DMS 273 (cell line): ENCODE data around the gene SLITRK6.
"Not testable (repeated sequence)": the region's sequence is repeated elsewhere in the genome, so short reads cannot be mapped to it uniquely, and the experiment has no call there.

Experiments used
- DNase-seq: peaks from one replicate; lab custom pipeline; 2025; ENCODE audit not compliant: unreplicated experiment; lab: John Stamatoyannopoulos, UW

Gene SLITRK6, protein sequence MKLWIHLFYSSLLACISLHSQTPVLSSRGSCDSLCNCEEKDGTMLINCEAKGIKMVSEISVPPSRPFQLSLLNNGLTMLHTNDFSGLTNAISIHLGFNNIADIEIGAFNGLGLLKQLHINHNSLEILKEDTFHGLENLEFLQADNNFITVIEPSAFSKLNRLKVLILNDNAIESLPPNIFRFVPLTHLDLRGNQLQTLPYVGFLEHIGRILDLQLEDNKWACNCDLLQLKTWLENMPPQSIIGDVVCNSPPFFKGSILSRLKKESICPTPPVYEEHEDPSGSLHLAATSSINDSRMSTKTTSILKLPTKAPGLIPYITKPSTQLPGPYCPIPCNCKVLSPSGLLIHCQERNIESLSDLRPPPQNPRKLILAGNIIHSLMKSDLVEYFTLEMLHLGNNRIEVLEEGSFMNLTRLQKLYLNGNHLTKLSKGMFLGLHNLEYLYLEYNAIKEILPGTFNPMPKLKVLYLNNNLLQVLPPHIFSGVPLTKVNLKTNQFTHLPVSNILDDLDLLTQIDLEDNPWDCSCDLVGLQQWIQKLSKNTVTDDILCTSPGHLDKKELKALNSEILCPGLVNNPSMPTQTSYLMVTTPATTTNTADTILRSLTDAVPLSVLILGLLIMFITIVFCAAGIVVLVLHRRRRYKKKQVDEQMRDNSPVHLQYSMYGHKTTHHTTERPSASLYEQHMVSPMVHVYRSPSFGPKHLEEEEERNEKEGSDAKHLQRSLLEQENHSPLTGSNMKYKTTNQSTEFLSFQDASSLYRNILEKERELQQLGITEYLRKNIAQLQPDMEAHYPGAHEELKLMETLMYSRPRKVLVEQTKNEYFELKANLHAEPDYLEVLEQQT

DNA sequence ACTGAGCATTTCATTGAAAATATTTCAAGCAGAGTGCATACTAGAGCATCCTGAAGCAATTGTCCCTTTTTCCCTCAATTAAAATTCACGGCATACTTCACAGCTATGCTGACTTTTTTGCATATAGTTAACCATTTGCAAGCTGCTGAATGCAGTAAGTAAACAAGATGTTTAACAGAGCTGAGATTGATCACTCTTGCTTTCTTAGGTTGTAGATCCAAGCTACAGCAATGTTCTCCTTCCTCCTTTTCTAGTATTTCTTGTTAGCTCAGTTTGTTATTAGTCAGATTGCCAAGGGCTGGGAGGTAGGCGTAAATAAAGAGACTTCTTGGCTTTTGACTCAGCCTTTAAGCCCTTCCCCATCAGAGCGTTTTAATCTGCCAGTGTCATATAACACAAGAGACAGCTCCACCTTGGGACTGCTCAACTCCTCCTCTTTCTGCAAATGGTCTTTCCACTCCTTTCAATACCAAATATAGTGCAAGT lies at the start of gene SLITRK6:
TSS of gene SLITRK6 (minus strand) at position 323 of the 486 bp plus-strand sequence. CDS start 2,911 bp downstream, outside the sequence.
- DNase-seq = peak; percentile 11

DNA sequence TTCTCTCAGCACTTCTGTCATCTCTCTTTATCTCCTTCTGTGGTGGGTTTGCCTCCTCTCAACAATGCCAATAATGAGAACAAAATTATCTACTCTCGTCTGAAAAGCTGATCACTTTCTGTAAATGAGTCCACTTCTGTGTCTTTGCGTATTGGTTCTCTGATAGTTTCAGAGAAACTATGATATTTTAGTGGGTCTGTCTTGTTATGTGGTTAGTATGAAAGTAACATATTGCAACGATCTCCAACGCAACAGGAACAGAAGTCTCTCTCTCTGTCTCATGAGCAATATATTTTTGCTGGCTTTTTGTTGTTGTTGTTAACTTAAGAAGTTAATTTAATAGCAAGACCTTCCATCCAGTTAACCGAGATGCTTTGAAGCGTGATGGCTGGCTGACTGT lies 47.8 kb upstream of the SLITRK6 start:
- no peak for DNase-seq

DNA sequence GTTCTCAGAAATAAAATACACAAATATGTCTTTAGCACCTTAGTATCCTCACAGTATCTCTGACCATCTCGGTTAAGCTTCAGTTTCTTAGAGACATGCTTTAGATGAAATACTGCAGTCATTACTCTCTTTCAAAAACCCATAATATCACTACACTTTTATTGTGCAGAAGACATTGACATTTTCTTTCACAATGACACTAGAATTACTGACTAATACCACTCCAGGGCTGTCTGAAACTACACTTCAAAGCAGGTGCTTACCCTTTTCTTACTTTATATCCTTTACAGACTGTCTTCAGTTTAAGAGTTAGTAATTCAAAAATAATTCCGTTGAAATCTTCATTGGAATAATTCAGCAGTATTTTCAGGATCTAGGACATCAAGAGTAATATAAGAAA lies 42.2 kb upstream of the SLITRK6 start:
- DNase-seq = no peak

DNA sequence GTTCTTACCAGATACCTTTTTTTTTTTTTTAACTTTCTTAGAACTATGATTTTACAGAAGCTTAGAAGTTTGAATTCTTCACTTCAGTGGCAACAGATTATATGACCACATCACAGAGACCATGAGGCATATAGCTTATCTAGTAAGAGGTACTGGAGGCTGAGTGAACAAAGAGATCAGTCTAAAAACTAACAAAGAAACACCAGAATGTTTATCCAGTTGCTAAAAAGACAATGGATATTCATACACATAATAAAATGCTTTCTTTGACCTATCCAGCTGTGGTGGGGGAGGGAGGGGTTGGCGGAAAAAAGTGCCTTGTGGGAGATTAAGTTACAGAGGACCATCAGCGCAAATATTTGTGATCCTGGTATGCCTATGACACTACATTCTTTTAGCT lies 34.7 kb upstream of the SLITRK6 start:
- no peak for DNase-seq

DNA sequence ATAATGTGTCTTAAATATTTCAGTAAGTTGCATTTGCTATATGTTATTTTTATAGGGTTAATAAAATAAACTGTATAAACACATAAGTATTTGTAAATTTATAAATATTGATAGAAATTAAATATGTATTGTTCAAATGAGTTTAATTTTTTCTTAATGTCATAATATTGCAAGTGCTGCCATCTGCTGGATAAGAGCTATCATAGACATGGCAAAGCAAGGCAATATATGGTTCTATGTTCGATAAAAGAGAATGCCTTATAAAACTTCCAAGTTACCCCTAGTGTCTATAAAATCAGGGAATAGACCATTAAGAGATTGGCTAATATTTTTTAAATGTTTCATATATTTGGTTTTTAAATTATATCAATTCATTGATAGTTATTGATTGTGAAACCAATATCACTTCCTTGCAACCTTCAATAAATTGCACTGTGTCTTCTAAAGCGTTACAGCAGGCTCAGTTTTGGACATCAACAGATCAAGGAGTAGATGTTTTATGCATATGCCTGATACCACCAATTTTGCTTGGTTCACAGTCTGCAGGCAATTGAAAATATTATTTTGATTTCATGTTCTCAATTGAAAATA lies 29.0 kb upstream of the SLITRK6 start:
- DNase-seq = peak; percentile 42

DNA sequence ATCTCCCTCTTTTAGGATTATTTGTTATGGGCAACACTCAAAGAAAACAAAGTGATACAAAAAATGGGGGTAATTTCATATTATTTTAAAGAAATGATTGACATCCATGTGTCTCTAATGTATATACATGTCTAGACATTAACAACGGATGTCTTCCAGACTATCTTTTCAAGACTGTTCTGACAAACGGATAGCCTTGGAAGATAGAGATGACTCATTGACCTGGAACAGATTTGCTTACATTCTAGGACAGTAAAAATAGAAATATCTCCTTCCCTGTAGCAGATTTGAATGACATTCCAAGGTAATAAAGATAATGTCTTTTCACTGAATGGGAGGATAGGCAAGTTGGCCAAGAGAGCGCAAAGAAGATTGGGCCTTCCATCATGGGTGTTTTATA lies 26.2 kb upstream of the SLITRK6 start:
- DNase-seq = no peak

DNA sequence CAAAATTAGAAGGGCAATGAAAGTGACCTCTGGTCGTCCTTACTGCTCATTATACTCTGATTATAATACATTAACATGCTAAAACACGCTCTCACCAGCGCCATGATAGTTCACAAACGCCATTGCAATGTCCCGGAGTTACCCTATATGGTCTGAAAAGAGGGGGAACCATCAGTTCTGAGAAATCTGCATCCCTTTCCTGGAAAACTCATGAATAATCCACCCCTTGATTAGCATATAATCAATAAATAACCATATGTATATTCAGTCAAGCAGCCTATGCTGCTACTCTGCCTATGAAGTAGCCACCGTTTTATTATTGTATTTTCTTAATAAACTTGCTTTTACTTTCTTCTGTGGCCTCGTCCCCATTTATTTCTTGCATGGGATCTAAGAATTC lies 24.6 kb upstream of the SLITRK6 start:
- DNase-seq = no peak

DNA sequence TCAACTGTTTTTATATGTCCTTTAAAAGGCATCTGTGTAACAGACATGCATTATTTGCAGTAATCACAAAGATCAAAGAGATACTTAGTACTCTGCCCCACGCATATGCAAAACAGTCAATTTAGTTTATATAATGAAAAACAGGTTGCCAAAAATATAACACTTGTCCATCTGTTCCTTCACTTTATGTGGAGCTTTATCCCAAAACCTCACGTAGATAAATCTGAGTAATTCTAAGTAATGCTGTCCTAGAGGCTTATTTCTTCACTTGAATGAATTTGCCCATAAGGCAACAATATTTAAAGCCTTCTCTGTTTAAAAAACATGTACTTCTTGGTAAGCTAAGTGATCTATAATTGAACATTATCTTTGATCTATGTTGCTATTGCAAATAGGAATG lies 20.3 kb upstream of the SLITRK6 start:
- peak; percentile 3 for DNase-seq

DNA sequence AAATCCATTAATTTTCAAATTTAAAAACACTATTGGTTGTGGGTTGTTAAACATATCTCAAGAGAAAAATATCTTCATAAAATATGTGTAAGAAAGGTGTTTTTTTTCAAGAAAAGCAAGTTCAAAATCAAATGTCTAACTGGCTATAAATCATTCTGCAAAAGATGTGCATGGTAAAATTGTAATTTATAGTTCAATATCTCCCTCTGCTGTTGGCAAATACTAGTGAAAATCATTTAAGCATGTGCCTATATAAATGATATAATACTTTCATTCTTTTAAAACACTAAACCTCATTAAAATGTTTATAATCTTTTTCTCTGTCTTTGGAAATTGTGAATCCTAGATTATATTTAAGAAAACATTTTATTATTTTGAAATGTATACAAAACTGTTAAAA lies 17.2 kb upstream of the SLITRK6 start:
- DNase-seq = peak; percentile 8

DNA sequence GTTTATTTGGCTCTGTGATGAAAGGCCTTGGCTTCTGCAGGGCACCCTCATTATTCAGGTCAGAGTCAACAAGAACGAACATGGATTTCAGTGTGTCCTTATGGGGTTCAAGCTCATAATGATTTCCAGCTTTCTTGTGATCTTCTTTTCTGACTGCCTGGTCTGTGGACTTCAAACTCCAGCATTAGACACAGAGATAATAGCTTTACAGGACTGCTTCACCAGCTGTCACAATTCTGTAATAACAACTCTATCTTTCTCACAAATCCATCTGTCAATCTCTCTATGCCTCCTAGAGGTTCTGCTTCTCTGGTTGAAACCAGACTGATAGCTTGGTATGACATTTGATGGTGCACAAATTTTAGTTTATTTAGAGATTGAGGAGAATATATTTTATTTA lies 13.1 kb upstream of the SLITRK6 start:
- DNase-seq = peak; percentile 2

DNA sequence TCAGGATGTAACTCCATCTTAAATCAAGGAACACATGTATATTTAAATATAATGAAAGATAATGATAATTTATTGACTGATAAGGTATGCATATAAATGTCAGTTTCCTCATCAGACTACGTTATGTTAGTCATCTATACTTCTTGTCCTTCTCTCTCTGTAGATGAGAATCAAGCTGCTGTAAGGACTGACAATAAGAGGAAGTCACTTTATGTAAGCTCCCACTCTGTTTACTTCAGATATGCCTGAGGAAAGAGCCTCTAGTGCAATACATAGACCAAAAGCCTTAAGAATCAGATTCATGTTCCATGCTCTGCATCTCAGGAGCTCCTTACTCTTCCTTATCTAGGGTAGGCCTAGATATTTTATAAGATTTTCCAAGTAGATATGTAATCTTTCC lies 9.6 kb upstream of the SLITRK6 start:
- no peak for DNase-seq

DNA sequence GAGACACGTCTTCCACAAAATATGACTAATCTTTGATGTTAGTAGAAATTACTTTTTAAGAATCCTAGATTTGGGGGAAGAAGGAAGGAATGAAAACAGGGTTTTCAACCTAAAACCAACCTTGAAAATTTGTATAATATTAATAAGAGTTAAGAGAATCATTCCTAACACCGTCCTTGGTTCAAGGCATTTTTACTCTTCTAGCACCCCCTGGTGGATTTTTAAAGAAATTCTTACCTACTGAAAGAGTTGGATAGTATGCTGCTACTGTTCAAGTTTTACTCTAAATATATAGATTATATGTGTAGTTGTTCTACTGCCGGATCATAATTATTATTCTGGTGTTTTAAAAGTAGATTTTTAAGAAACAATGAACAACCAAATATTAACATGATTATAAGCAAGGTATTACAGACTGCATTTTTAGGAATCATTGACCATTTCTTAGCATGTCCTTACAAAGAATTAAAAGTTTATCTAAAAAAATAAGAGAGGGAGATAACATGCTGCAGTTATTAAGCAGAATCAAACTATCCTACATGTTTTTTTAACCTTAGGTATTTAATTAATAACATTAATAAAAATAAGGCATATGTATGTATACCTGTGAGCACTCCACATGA lies 7.4 kb upstream of the SLITRK6 start:
- DNase-seq = peak; percentile 61

DNA sequence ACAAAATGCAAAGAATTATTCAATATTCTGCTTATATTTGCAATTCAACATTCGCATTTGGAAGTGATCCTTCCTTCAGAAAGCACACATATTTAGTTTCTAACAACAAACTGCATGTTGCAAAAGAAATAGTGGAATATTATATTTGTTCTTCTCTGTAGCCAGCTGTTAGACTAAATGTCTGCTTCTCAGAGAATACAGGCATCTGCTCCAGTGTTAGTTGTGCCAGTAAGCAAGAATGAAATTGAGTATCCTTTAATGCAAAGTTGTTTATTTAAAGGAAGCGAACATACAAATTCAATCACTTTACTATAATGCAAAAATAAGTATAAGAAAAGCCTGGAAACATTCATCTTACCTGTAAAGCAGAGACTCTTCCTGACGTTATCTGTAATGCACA lies 663 bp downstream of the SLITRK6 start:
- DNase-seq = no peak

DNA sequence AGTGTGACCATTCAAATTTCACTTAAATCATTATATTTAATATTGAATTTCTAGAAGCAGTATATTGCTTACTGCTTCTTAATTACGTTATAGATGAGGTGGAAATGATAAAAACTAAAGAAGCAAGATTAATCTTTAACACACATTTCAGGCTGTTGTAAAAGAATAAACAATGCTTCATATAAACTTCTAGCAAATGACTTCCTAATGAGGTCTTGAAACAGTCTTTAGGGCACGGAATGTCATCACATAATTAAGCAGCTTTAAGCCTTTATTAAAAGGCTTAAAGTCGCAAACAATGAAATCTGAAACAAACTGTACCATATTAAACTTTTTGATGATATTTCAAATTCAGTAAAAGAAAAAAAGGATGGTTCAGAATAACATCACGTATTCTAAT lies 1.9 kb downstream of the SLITRK6 start:
- DNase-seq = no peak

DNA sequence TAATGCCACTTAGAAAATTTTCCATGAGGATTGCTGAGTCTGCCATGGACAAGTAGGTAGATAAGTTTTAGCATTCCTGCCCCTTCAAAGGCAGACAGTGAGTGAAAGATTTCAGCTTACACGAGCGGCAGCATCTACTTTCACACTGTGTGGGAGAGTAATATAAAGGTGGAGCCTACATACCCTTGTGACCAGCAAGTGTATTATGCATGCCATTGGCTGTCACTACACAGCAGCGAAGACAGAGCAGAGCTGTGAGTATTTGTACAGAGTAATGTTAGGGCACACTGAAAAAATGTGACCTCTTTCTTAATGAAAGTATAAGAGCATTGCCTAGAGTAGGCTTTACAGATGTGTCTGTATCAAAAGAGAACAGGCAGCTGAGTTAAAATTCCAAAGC lies 14.0 kb downstream of the SLITRK6 start:
- no peak for DNase-seq

DNA sequence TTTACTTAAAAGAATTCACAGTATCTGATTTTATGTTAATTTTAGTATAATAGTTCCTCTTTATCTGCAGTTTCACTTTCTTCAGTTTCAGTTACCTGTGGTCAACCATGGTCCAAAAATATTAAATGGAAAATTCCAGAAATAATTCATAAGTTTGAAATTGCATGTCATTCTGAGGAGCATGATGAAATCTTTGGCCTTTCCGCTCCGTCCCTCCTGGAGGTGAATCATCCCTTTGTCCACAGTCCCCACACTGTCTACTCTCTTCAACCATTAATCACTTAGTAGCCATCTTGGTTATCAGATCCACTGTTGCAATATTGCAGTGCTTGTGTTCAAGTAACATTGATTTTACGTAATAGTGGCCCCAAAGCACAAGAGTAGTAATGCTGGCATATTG lies 26.9 kb downstream of the SLITRK6 start:
- DNase-seq = no peak

DNA sequence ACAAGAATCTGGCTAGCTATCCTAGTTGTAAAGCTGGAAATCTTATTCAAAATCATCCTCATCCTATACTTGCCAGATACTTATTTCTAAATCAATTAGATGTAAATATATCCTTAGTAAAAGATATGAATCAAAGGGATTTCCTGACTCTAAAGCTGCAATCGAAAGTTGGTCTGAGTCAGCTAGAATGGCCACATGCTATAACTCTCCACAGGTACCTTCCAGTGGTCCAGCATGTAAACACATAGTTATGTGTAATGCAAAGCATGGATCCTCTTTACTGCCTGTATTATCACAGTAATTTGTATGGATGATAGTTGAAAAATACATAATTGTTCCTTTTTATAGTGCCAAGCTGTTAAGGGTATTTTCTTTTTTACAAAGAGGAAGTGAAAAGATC lies 27.4 kb downstream of the SLITRK6 start:
- DNase-seq = no peak

DNA sequence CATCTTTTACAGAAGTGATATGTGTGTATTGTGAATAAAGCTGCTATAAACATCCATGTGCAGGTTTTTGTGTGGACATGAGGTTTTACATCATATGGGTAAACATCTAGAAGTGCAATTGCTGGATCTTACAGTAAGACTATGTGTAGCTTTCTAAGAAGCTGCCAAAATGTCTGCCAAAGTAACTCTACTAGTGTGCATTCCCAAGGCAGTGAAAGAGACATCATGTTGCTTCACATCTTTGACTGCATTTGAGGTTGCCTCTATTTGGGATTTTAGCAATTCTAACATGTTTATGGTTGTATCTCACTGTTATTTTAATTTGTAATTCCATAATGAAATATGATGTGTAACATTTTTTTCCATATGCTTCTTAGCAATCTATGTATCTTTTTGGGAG lies 30.3 kb downstream of the SLITRK6 start:
- no peak for DNase-seq

DNA sequence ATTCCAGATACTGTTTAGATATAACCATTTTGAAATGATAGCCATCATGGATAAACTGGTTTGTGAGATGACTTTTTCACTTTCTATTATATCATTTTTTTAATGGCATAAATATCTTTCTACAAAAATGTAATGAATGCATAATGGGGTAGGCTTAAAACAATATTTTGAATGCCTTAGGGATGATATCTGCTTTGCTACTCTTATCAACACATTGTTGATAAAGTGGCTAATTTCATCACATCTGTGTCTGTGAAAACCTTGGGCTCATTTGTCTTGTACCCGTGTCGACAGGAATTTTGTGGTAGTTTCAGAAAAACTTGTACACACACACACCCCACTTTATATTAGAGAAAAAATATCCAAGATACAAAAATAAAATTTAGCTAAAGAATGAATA lies 44.1 kb downstream of the SLITRK6 start:
- no peak for DNase-seq

DNA sequence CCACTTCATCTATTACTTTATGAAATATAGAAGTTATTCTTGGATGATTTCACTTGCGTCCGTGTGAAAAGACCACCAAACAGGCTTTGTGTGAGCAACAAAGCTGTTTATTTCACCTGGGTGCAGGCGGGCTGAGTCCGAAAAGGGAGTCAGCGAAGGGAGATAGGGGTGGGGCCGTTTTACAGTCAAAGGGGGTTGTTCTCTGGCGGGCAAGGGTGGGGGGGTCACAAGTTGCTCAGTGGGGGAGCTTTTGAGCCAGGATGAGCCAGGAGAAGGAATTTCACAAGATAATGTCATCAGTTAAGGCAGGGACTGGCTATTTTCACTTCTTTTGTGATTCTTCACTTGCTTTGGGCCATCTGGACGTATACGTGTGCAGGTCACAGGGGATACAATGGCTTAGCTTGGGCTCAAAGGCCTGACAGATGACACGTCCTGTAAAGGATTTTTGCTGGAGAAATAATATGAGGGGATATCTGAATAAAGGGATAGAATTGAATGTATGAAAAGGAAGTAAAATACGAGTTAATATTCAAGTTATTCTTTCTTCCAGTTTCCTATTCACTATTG lies 55.9 kb downstream of the SLITRK6 start:
- not testable (repeated sequence) for DNase-seq
